GF-D8 (cell line): ENCODE data around the gene OR1J4.
"Not testable (repeated sequence)": the region's sequence is repeated elsewhere in the genome, so short reads cannot be mapped to it uniquely, and the experiment has no call there.

ENCODE experiments used
- DNase-seq: peaks from one replicate; lab custom pipeline; 2025; lab: John Stamatoyannopoulos, UW

OR1J4 gene, protein sequence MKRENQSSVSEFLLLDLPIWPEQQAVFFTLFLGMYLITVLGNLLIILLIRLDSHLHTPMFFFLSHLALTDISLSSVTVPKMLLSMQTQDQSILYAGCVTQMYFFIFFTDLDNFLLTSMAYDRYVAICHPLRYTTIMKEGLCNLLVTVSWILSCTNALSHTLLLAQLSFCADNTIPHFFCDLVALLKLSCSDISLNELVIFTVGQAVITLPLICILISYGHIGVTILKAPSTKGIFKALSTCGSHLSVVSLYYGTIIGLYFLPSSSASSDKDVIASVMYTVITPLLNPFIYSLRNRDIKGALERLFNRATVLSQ

DNA sequence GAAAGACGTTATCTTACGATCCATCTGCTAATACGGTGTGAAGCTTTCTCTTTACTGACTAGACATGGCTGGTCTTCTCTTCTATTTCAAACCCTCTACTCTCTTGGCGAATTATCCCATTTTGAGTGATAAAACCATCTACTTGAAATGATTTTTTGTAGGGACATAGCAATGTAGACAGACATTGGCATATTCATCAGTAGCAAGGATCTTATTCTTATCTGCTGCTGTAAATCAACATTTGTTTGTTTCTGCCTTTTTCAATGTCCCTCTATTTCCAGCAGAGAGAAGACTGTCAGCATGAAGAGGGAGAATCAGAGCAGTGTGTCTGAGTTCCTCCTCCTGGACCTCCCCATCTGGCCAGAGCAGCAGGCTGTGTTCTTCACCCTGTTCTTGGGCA is at the start of gene OR1J4:
Gene OR1J4 (plus strand): TSS at position 301 of the 400 bp plus-strand sequence. CDS start 0 bp downstream, at position 301.
- no peak for DNase-seq

DNA sequence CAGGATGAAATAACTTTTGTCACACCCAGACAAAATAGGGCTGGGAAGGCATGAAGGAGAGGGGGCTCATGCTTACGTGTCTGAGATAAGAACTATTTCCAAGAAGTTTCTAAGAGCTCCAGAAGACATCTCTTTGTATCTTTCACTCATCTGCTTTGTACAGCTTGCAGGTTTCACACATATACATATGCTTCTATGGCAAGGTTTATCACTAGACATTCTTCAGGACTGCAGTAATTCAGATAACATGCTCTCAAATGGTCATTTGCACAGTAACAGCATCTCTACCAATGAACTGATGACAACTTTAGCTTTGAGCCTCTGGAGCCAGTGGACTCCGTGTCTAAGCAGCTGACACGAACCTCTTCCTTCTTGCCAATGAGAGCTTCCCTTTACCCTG is 44.4 kb upstream of the OR1J4 start:
- no peak for DNase-seq

DNA sequence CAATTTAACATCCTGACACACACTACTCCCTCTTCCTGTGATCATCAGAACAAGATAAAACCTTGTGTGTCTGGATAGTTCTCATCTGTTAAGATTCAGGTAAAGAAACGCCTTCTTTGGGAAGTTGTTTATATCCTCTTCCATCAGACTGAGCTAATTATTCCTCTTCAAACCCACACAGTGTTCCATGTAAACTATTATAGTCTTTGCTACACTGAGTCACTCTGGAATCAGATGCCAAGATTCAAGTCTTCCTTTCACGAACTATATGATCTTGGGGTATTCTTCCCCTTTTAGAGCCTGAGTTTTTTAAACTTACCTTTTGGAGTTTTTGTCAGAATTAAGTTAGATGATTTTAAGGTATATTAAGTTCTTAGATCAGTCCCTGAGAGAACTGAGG is 43.2 kb upstream of the OR1J4 start:
- DNase-seq: no peak

DNA sequence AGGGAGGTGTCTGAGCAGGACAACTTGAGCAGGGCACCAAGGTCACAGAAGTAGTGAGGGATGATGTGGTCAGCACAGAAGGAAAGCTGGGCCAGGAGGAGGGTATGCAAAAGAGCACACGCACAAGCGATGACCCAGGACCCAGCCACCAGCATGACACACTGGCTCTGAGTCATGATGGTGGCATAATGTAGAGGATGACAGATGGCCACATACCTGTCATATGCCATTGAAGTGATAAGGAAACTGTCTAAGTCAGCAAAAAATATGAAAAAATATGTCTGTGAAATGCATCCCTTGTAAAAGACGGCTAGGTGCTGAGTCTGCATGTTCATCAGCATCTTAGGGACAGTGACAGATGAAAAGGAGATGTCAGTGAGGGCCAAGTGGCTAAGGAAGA is 41.6 kb upstream of the OR1J4 start:
- no peak for DNase-seq

DNA sequence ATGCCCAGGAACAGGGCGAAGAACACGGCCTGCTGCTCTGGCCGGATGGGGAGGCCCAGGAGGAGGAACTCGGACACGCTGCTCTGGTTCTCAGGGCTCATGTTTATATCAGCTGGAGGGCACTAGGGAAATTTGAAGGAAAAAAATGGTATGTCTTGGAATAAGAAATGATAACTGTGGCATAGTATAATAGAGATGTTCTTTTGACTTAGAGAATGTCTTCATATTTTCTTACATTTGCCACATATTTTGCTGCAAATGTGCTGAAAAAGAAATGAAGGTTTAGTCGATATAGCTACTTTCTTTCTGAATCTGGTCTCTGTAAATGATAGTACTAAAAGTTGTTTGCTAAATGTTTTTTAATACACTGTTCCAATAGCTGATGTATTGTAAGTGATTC is 41.1 kb upstream of the OR1J4 start, which contains the start of gene OR1J1:
Gene OR1J1 (minus strand): TSS at position 101 of the 400 bp plus-strand sequence. CDS start 0 bp downstream, at position 101.
- no peak for DNase-seq

DNA sequence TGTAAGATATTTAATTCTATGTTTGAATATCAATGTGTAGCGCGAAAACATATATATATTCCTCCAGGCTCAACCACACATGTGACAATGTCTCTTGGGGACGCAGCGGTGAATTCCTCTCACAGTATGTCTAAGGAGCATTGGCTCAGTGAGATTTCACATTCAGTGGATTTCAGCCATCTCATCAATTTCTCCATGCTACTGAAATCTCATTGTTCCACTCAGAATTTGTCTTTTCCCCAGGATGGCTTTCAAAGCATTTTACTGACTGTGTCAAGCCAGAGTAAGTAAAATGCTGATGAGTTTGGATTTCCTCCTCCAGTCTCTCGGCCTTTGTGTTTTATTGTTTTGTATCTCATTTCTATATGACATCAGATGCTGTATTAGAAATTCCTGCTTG is 39.9 kb upstream of the OR1J4 start:
- no peak for DNase-seq

DNA sequence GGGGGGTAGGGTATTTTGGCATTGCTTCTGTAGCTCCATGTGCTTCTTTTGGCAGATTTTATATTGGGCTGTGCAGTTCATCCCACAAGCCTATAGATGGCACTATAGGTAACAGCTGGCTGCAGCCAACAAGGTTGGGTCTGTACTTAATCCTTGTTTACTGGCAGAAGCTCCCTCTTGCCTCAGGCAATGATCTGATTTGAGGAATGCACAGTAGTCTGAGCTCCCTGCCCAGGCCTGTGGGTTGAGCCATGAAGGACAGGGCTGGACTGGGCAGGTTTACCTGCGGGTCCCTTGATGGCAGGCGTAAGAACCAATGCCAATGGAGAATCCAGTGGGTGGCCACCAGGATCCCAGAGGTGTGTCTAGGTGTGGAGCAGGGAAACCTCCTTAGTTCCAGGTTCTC is 20.1 kb upstream of the OR1J4 start:
- DNase-seq: no peak

DNA sequence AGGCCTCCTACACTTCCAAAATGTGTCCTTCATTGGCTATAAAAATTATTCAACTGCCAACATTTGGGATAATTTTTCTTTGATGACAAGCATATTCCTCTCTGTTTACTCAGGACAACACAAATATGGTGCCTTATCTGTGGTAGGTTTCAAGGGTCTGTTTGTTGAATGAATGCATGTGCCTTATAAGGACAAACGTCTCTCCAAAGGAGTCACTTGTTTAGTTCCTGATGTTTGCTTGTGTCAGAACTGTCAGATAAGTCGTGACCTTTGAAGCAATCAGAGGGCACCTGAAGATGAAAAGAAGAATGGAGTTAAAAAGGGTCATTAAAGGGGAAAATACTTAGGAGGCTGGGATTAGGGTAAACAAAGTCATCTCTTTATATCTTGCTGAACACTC is 12.0 kb upstream of the OR1J4 start:
- DNase-seq: no peak

DNA sequence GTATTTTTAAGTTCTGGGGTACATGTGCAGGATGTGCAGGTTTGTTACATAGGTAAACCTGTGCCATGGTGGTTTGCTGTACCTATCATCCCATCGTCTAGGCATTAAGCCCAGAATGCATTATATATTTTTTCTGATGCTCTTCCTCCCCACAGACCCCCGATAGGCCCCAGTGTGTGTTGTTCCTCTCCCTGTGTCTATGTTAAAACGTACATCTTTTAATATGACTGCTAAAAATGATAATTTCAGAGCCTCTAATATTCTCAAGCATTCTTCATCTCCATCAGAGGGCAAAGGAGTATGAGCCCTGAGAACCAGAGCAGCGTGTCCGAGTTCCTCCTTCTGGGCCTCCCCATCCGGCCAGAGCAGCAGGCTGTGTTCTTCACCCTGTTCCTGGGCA is 8.4 kb upstream of the OR1J4 start, which contains the start of gene OR1J2:
Gene OR1J2 (plus strand): TSS at position 301 of the 400 bp plus-strand sequence. CDS start 0 bp downstream, at position 301.
- no peak for DNase-seq

DNA sequence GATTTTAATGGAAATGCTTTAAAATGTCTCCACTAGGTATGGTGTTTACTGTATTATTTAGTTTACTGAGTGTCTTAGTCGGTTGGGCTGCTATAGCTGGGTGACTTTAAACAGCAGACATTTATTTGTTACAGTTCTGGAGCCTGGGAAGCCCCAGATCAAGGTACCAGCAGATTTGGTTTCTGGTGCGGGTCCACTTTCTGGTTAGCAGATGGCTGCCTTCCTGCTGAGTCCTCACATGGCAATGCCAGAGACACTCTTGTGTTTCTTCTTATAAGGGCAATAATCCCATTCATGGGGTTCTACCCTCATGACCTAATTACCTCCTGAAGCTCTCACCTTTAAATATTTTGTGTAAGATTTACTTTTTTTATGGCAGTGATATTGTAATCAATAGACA is 715 bp upstream of the OR1J4 start:
- no peak for DNase-seq

DNA sequence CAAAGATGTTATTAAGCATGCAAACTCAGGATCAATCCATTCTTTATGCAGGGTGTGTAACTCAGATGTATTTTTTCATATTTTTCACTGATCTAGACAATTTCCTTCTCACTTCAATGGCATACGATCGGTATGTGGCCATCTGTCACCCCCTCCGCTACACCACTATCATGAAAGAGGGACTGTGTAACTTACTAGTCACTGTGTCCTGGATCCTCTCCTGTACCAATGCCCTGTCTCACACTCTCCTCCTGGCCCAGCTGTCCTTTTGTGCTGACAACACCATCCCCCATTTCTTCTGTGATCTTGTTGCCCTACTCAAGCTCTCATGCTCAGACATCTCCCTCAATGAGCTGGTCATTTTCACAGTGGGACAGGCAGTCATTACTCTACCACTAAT is 435 bp downstream of the OR1J4 start:
- DNase-seq: no peak

DNA sequence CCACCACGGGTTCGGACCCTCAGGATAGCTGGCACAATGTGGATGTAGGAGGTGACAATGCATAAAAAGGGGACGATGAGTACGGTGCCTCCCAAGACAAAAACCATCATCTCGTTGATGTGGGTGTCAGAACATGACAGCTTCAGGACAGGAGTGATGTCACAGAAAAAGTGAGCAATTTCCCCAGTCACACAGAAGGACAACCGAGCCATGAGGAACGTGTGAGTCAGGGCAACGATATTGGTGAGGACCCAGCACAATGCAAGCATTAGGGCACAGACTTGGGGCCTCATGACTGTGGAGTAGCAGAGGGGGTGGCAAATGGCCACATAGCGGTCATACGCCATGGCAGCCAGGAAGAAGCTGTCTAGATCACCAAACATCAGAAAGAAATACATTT is 7.7 kb downstream of the OR1J4 start:
- DNase-seq: no peak

DNA sequence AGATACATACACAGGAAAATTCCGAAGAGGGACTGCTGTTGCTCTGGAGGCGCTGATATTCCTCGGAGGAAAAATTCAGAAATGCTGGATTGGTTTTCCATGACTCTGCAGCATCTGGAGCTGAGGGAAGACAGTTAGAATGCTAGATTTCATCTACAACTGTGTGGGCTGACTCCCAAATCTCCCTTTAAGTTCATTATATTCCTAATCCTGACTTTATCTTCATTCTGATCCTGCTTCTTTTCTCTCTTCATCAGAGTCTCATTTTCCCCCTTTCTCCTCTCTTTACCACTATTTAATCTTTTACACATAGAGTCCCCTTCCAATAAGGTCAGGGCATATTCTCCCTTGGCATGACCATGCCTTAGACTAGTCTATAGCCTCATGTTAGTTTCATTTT is 8.3 kb downstream of the OR1J4 start, which contains the start of gene OR1N1:
Gene OR1N1 (minus strand): TSS at position 101 of the 400 bp plus-strand sequence. CDS start 0 bp downstream, at position 101.
- no peak for DNase-seq

DNA sequence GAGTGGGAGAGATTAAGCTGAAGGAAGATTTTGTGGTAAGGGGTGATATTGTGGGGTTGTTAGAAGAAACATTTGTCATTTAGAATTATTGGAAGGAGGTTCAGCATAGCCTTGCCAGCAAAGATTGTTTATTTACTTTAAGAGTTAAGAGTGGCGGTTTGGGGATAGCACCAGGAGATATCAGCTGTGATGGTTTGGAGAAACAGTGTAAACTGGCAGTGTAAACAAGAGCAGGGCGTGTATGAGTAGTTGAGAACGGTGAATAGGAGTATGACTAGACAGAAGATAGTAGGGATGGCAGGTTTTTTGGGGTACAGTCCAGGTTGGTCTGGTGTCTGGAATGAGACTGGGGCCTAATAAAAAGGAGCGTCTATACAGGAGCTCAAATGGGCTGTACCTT is 12.2 kb downstream of the OR1J4 start:
- DNase-seq: not testable (repeated sequence)

DNA sequence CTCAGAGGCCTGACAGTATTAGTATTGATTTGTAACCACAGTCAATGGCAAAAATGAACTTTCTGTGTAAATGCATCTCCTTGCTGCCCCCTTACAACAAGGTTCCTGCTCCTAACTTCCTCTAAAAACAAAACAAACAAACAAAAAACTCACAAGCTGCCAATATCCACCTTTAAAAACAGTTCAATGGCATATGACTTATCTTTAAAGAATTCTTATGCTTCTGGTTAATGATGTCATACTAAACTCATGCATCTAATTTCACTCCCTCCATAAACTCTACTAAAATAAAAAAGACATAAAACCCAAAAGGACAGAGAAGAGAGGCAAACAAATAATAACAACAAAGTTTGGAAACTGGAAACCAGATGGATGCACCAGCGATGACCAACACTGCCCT is 17.2 kb downstream of the OR1J4 start:
- no peak for DNase-seq

DNA sequence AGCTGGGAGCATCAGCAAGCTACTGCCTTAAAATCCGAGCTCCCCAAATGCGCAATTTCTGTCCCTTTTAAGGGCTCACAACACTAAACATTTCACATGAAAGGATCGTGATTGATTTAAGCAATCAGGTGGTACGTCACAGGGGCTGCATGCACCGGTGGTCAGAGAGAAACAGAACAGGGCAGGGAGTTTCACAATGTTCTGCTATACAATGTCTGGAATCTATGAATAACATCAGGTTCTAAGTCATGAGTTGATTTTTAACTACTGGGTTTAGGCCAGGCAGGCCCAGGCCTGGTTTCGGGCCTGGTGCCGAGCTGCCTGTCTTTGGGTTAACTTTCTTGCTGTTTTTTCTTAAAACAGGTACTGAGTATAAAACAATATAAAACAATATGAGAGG is 18.1 kb downstream of the OR1J4 start:
- DNase-seq: not testable (repeated sequence)

DNA sequence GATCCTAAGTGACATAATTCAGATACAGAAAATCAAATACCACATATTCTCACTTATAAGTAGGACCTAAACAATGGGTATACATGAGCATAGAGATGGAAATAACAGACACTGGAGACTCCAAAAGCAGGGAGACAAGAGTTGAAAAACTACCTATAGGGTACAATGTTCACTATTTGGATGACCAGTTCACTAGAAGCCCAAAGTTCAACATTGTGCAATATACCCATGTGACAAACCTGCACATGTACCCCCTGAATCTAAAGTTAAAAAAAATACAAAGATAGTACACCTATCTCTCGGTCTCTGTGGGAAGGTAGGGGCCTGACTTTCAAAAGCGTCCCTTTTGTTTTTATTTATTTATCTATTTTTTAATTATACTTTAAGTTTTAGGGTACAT is 19.8 kb downstream of the OR1J4 start:
- no peak for DNase-seq

DNA sequence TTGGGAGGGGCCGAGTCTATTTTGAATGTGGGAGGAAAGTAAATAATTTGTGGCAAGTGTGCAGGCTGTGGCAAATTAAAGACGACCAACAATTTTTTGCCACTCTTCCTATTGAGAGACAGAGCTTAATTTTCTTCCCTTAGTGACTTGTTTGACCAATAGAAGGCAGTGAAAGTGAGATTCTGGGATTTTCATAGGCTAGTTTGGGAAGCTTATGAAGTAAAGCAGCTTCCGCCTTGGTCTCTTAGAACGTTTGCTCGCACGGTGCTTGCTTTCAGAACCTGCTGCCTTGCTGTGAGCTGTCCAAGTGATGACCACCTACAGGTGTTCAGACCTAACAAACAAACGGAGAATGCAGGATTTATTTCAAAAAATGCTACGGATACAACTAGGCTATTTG is 27.3 kb downstream of the OR1J4 start:
- DNase-seq: no peak

DNA sequence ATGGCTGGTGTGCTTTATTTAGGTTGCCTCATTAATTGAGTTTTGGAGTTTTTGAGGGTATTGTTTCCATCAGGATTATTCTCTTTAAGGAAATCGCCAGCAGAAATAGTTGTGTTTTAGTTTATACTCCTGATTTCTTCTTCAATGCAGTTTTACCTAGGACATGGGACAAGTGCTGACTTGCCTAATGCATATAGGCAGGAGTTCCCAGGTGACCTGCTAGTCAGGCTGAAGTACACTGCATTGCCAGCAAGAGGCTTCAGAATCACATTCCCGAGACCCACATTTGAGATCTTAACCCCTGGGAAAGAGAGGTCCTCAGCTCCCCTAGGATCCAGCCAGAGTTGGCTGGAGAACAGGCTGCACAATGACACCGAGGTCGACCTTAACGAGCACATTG is 32.4 kb downstream of the OR1J4 start:
- DNase-seq: no peak

DNA sequence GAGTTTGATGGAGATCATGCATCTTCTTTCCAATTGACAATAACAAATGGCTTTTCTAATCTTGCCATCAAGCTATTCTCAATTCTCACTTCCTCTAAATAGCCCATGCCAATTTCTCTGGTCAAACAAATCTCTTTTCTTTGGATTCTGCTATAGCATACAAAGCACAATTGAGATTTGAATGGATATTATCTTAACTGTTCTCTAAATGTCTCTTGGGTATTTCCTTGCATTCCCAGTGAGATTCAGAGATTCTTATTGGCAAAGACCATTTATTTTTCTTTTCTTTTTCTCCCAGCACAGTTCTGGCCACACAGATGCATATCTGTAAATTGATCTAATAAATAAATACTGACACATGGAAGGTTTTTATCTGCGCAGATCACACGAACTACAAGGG is 33.9 kb downstream of the OR1J4 start, which contains the start of gene OR1N2:
Gene OR1N2 (plus strand): TSS at position 301 of the 400 bp plus-strand sequence. CDS start 100 bp downstream, outside the sequence.
- no peak for DNase-seq

DNA sequence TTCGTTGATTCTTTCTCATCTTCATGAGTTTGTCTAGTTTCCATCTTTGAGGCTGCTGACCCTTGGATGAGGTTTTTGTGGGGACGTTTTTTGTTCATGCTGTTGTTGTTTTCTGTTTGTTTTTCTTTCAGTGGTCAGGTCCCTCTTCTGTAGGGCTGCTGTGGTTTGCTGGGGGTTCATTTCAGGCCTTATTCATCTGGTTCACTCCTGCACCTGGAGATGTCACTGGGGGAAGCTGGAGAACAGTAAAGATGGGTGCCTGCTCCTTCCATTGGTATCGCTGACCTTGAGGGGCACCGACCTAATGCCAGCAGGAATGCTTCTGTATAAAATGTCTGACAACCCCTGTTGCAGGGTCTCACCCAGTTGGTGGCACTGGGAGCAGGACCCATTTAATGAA is 42.5 kb downstream of the OR1J4 start:
- DNase-seq: no peak

DNA sequence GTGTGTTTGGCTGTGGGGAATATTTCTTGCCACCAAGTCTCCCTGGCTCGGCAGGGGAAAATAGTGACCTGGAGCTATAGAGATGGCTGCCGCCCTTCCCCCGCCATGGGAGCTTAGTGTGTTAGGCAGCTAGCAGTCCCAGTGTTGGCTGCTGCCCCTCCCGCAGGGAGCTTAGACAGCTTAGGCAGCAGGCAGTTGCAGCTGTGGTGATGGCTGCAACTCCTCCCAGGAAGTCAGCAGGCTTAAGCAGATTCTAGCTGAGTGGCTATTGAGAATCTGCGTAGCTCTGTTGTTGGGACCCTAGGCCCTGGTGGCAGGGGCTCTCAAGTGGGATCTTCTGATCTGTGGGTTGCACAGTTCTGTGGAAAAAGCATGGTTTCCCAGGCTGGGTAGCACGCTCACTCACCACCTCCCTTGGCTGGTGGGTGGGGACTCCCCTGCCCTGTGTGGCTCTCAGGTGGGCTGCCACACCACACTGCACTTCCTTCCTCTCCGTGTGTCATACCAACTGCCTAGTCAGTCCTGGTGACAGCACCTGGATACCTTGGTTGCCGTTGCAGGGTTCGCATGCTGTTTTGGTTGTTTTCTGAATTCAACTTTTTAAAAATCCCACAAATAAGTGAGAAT is 43.3 kb downstream of the OR1J4 start:
- no peak for DNase-seq

DNA sequence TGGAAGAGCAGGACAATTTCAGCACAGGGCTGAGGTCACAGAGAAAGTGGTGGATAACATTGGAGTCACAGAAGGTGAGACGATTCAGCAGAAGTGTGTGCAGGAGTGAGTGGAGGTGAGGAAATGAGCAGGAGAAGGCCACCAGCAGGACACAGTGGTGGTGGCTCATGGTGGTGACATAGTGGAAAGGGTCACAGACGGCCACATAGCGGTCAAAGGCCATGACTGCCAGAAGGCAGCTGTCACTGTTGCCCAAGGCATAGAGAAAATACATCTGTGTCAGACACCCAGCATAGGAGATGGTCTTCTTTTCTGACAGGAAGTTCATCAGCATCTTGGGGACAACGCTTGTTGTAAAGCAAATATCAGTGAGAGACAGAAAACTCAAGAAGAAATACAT is 49.0 kb downstream of the OR1J4 start:
- DNase-seq: no peak
